Spleen (tissue), 11 donors: ENCODE measurements around the gene FADS2. TPM values are rescaled to one million over a fixed set of nuclear protein-coding genes. Genes with fewer than 3 reads are reported as not detected.

Source experiments
- DNase-seq: peaks from one replicate; pipeline ENCODE4 v3.0.0-alpha.2; 2020
- H3K27ac ChIP-seq, 8 donors: fragments of 200-600 bp; sonication (generic) in 7 of 8; 1 replicate in 4 of 8; 2 replicates in 4 of 8; pipeline versions ENCODE4 v1.5.0 to v1.8.0; 2016 to 2021; ENCODE audit warnings: inconsistent platforms in 4 of 8, mild to moderate bottlenecking in 4 of 8, moderate library complexity in 1 of 8
- H3K27me3 ChIP-seq, 7 donors: fragments of 200-600 bp; sonication (generic) in 6 of 7; replicated peaks in 1 of 7; 1 replicate in 4 of 7; 2 replicates in 3 of 7; pipeline versions ENCODE4 v1.5.0 to v1.8.0; 2016 to 2021; ENCODE audit warnings: inconsistent platforms in 3 of 7, mild to moderate bottlenecking in 1 of 7
- H3K36me3 ChIP-seq, 6 donors: fragments of 200-600 bp; sonication (generic) in 5 of 6; 1 replicate in 4 of 6; 2 replicates in 2 of 6; pipeline versions ENCODE4 v1.5.0 to v1.8.0; 2016 to 2021; ENCODE audit warnings: inconsistent platforms in 2 of 6
- H3K4me1 ChIP-seq, 6 donors: fragments of 200-600 bp; sonication (generic) in 5 of 6; 1 replicate in 3 of 6; 2 replicates in 3 of 6; pipeline versions ENCODE4 v1.5.0 to v1.8.0; 2016 to 2021; ENCODE audit warnings: inconsistent platforms in 3 of 6
- H3K4me3 ChIP-seq, 8 donors: fragments of 200-600 bp; sonication (generic) in 7 of 8; 1 replicate in 4 of 8; 2 replicates in 4 of 8; pipeline versions ENCODE4 v1.5.0 to v1.8.0; 2016 to 2021; ENCODE audit warnings: inconsistent platforms in 4 of 8, mild to moderate bottlenecking in 4 of 8, moderate library complexity in 2 of 8
- H3K9me3 ChIP-seq, 8 donors: fragments of 200-600 bp; sonication (generic) in 7 of 8; 1 replicate in 4 of 8; 2 replicates in 4 of 8; pipeline versions ENCODE4 v1.5.0 to v1.8.0; 2016 to 2021; ENCODE audit warnings: inconsistent platforms in 4 of 8
- CTCF ChIP-seq, 11 experiments: fragments of 200-600 bp in 7 of 11; fragments of 450-650 bp in 4 of 11; sonication (generic) in 4 of 11; IDR thresholded peaks in 8 of 11; conservative IDR thresholded peaks in 3 of 11; 1 replicate in 7 of 11; 2 replicates in 4 of 11; pipeline versions ENCODE4 v1.4.0 to v1.8.0; 2016 to 2021; ENCODE audit warnings: antibody characterized with exemption in 11 of 11, inconsistent platforms in 4 of 11, mild to moderate bottlenecking in 1 of 11
- POLR2A ChIP-seq, 3 donors: fragments of 450-650 bp; IDR thresholded peaks; one replicate each; pipeline ENCODE4 v1.5.1; 2017; ENCODE audit warnings: antibody characterized with exemption in 3 of 3, mild to moderate bottlenecking in 1 of 3
- POLR2AphosphoS5 ChIP-seq, 3 donors: sonication (generic); formaldehyde crosslinking; IDR thresholded peaks; one replicate each; pipeline ENCODE4 v1.5.1; 2017; ENCODE audit warnings: antibody characterized with exemption in 3 of 3
- WGBS, 5 donors: extraction: QIAGEN DNeasy Blood & Tissue Kit in 3 of 5; methylation state at CpG; one replicate each; pipeline versions ENCODE4 v1.1.5 to v1.1.7; 2013 to 2018; 5-methylcytosine and 5-hydroxymethylcytosine counted together
- intact Hi-C: fragments of 100-400 bp; cut with DNase I; formaldehyde crosslinking; loops from one replicate; pipeline ENCODE4 v1.15.0; 2023; ENCODE audit warnings: low total_unique reads
- polyA plus RNA-seq, 3 donors: library from polyadenylated mRNA; stranded (reverse); fragments of 200-250 nt; gene quantifications; one replicate each; pipeline ENCODE4 v1.2.1, GENCODE V29; 2013
- total RNA-seq, 7 donors: library from RNA; depleted of rRNA in 3 of 7; stranded (reverse); fragments of >200 nt in 3 of 7; fragmentation: NEBNext Ultra II Directional in 4 of 7; extraction: Animal tissue kit (Norgen Biotek cat#: 25700) in 4 of 7; gene quantifications; one replicate each; pipeline versions ENCODE4 v1.1.0 to v1.2.1, GENCODE V29; 2016 to 2021
- donor health status: healthy with polysubstance abuse.
- donor health status: DM: no; HTN: no; CAD: no; lungs with moderate emphysema.
- donor health status: DM: no; HTN: no; CAD: no.
- donor health status: Bipolar disorder and iron deficiency.
- donor health status: healthy.
- donor health status: DM: no; HTN: no; CAD: no.
- donor health status: DM: yes; HTN: yes; CAD: no.

The FADS2 gene
- total and polyA plus RNA-seq, 10 donors: 2.8 to 20.6 (median 12.9) TPM

- H3K27me3 ChIP-seq: peaks cover 0 to 28% (median 6%) of the 10 kb centered on the region in 7 donors
- H3K9me3 ChIP-seq: no peaks in the 10 kb centered on the region
- H3K36me3 ChIP-seq: no peaks in the 10 kb centered on the region
- peak; percentile 81 for DNase-seq
- H3K4me1 ChIP-seq: peaks cover 8 to 57% (median 29%) of the 10 kb centered on the region in 6 donors
- TF ChIP-seq POLR2A (IDR thresholded peaks at IDR 0.05): no peak
- no peak for TF ChIP-seq CTCF (IDR thresholded peaks at IDR 0.05 in 8 of 11, conservative IDR thresholded peaks at IDR 0.05 in 3 of 11)
- TF ChIP-seq POLR2AphosphoS5 (IDR thresholded peaks at IDR 0.05): no peak
- WGBS, 5 donors: 14 to 24% (median 20%) methylated on average over 22 to 23 of the region's 23 CpGs
- H3K27ac ChIP-seq: peak overlapping the region in 7 of 8 donors; percentile 12 to 88 (median 71)
- H3K4me3 ChIP-seq: peak overlapping the region; percentile 45 to 75 (median 58)
- intact Hi-C loops: no loop called here
Observed at GRCh38 chr11:61826930-61827570, 1.1 kb upstream of the FADS2 start.

GRCh38 chr11:61828379-61828628 lies 204 bp downstream of the FADS2 start:
- no peak for TF ChIP-seq CTCF (IDR thresholded peaks at IDR 0.05 in 8 of 11, conservative IDR thresholded peaks at IDR 0.05 in 3 of 11)
- no peak for TF ChIP-seq POLR2A (IDR thresholded peaks at IDR 0.05)
- no peak for TF ChIP-seq POLR2AphosphoS5 (IDR thresholded peaks at IDR 0.05)
- DNase-seq: no peak
- Histone ChIP-seq H3K4me3 (peak overlapping the region; percentile 45 to 75 (median 58)), H3K27me3 (peaks cover 0 to 28% (median 6%) of the 10 kb centered on the region in 7 donors), H3K4me1 (peaks cover 8 to 70% (median 29%) of the 10 kb centered on the region in 6 donors), H3K27ac (peak overlapping the region in 7 of 8 donors; percentile 12 to 88 (median 71)), H3K36me3 (no peaks in the 10 kb centered on the region), H3K9me3 (no peaks in the 10 kb centered on the region)
- intact Hi-C loops: no loop called here
- WGBS, 5 donors: 0 to 2% (median 1%) methylated on average over 7 to 16 of the region's 16 CpGs

- no peak for DNase-seq
- H3K4me1 ChIP-seq: peaks cover 8 to 75% (median 29%) of the 10 kb centered on the region in 6 donors
- H3K4me3 ChIP-seq: peak overlapping the region; percentile 45 to 75 (median 58)
- 2 to 5% (median 2%) methylated on average over 24 to 55 of the region's 55 CpGs for WGBS, 5 donors
- no peaks in the 10 kb centered on the region for H3K36me3 ChIP-seq
- peak in 6 of 11 experiments; percentile 17 to 68 (median 46) for TF ChIP-seq CTCF (IDR thresholded peaks at IDR 0.05 in 8 of 11, conservative IDR thresholded peaks at IDR 0.05 in 3 of 11)
- peak in 2 of 3 donors; percentile 8 to 42 for TF ChIP-seq POLR2AphosphoS5 (IDR thresholded peaks at IDR 0.05)
- no peak for TF ChIP-seq POLR2A (IDR thresholded peaks at IDR 0.05)
- peaks cover 0 to 28% (median 6%) of the 10 kb centered on the region in 7 donors for H3K27me3 ChIP-seq
- intact Hi-C loops: no loop called here
- no peaks in the 10 kb centered on the region for H3K9me3 ChIP-seq
- H3K27ac ChIP-seq: peak overlapping the region in 7 of 8 donors; percentile 12 to 88 (median 71)
Observed at GRCh38 chr11:61828629-61829407, 718 bp downstream of the FADS2 start.

GRCh38 chr11:61829806-61830205 lies 1.7 kb downstream of the FADS2 start:
- Histone ChIP-seq H3K4me1 (peaks cover 16 to 85% (median 38%) of the 10 kb centered on the region in 6 donors), H3K9me3 (no peaks in the 10 kb centered on the region), H3K36me3 (no peaks in the 10 kb centered on the region), H3K27me3 (peaks cover 0 to 28% (median 6%) of the 10 kb centered on the region in 7 donors), H3K4me3 (no peak overlapping the region), H3K27ac (peak overlapping the region in 4 of 8 donors; percentile 7 to 88 (median 46))
- WGBS, 5 donors: 87 to 93% (median 89%) methylated on average over 4 of the region's 4 CpGs
- intact Hi-C loops: no loop called here
- DNase-seq: no peak
- no peak for TF ChIP-seq POLR2AphosphoS5 (IDR thresholded peaks at IDR 0.05)
- no peak for TF ChIP-seq CTCF (IDR thresholded peaks at IDR 0.05 in 8 of 11, conservative IDR thresholded peaks at IDR 0.05 in 3 of 11)
- no peak for TF ChIP-seq POLR2A (IDR thresholded peaks at IDR 0.05)
